ENCODE results near the gene CAMK2D. TPM values are rescaled to one million over a fixed set of nuclear protein-coding genes. Genes with fewer than 3 reads are reported as not detected.
A peak's percentile ranks its signal among the peaks of the same experiment; 100 is the strongest.
"Not testable (repeated sequence)": the region's sequence is repeated elsewhere in the genome, so short reads cannot be mapped to it uniquely, and the experiment has no call there.

The CAMK2D gene
- total RNA-seq, 1 donor from 2014 or later, result 147 TPM

DNA sequence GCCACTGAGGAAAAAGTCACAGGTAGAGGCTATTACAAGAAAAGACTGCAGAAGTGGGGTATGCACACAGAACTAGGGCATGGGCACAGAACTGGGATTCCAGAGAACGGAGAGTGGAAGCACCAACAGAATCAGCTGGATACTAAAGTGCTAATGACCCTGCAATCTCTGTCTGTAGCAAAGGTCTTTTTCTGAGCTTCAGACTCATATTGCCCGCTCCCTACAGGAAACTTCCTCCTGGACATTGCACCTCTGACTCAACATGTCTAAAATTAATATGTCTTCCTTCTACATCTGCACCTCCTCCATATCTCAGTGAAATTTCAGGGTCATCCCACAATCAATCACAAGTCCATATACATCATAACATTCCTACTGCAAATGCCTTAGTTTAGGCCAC lies 5.3 kb upstream of the CAMK2D start:
- no peaks in the 10 kb centered on the region for H3K27me3 ChIP-seq (ENCODE audit: control insufficient read depth in 3 of 3, insufficient read depth in 3 of 3, low read length in 3 of 3)
- H3K27ac ChIP-seq (ENCODE audit: low read depth, low read length), result no peak overlapping the region
- H3K9ac ChIP-seq (ENCODE audit: low read depth in 1 of 3, low read length in 3 of 3), result no peak overlapping the region
- no peaks in the 10 kb centered on the region for H3K9me3 ChIP-seq (ENCODE audit: control insufficient read depth in 3 of 3, low read length in 3 of 3)
- H3K4me1 ChIP-seq (ENCODE audit: control insufficient read depth in 3 of 3, insufficient read depth in 3 of 3, low read length in 3 of 3), result no peaks in the 10 kb centered on the region
- no peak overlapping the region for H3K4me3 ChIP-seq (ENCODE audit: low read length in 3 of 3)
- no peaks in the 10 kb centered on the region for H3K36me3 ChIP-seq (ENCODE audit: control insufficient read depth in 3 of 3, insufficient read depth in 3 of 3, low read length in 3 of 3)

GRCh38 chr4:113764720-113765264 lies 3.3 kb upstream of the CAMK2D start:
- Histone ChIP-seq H3K27me3 (ENCODE audit: control insufficient read depth in 3 of 3, insufficient read depth in 3 of 3, low read length in 3 of 3) (no peaks in the 10 kb centered on the region), H3K4me3 (ENCODE audit: low read length in 3 of 3) (no peak overlapping the region), H3K9me3 (ENCODE audit: control insufficient read depth in 3 of 3, low read length in 3 of 3) (no peaks in the 10 kb centered on the region), H3K27ac (ENCODE audit: low read depth, low read length) (no peak overlapping the region), H3K4me1 (ENCODE audit: control insufficient read depth in 3 of 3, insufficient read depth in 3 of 3, low read length in 3 of 3) (peaks cover 0 to 3% (median 0%) of the 10 kb centered on the region in 3 donors), H3K36me3 (ENCODE audit: control insufficient read depth in 3 of 3, insufficient read depth in 3 of 3, low read length in 3 of 3) (no peaks in the 10 kb centered on the region), H3K9ac (ENCODE audit: low read depth in 1 of 3, low read length in 3 of 3) (no peak overlapping the region)

DNA sequence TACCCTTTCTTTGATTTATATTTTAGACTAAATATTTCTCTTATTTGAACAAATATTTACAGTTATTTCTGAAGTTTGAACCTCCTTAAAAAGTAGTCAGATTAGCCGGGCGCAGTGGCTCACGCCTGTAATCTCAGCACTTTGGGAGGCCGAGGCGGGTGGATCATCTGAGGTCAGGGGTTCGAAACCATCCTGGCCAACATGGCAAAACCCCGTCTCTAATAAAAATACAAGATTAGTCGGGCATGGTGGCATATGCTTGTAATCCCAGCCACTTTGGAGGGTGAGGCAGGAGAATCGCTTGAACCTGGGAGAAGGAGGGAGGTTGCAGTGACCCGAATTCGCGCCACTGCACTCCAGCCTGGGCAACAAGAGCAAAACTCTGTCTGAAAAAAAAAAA lies 2.4 kb upstream of the CAMK2D start:
- not testable (repeated sequence) for H3K27me3 ChIP-seq (ENCODE audit: control insufficient read depth in 3 of 3, insufficient read depth in 3 of 3, low read length in 3 of 3); H3K9ac ChIP-seq (ENCODE audit: low read depth in 1 of 3, low read length in 3 of 3); H3K36me3 ChIP-seq (ENCODE audit: control insufficient read depth in 3 of 3, insufficient read depth in 3 of 3, low read length in 3 of 3); H3K27ac ChIP-seq (ENCODE audit: low read depth, low read length); H3K4me3 ChIP-seq (ENCODE audit: low read length in 3 of 3); H3K9me3 ChIP-seq (ENCODE audit: control insufficient read depth in 3 of 3, low read length in 3 of 3); H3K4me1 ChIP-seq (ENCODE audit: control insufficient read depth in 3 of 3, insufficient read depth in 3 of 3, low read length in 3 of 3)

GRCh38 chr4:113763029-113763285 lies 1.4 kb upstream of the CAMK2D start:
- no peaks in the 10 kb centered on the region for H3K9me3 ChIP-seq (ENCODE audit: control insufficient read depth in 3 of 3, low read length in 3 of 3)
- peaks cover 0 to 17% (median 0%) of the 10 kb centered on the region in 3 donors for H3K4me1 ChIP-seq (ENCODE audit: control insufficient read depth in 3 of 3, insufficient read depth in 3 of 3, low read length in 3 of 3)
- H3K36me3 ChIP-seq (ENCODE audit: control insufficient read depth in 3 of 3, insufficient read depth in 3 of 3, low read length in 3 of 3), result no peaks in the 10 kb centered on the region
- H3K4me3 ChIP-seq (ENCODE audit: low read length in 3 of 3), result peak overlapping the region; percentile 82 to 97 (median 91)
- peak overlapping the region; percentile 97 for H3K27ac ChIP-seq (ENCODE audit: low read depth, low read length)
- peak overlapping the region; percentile 84 to 97 (median 95) for H3K9ac ChIP-seq (ENCODE audit: low read depth in 1 of 3, low read length in 3 of 3)
- H3K27me3 ChIP-seq (ENCODE audit: control insufficient read depth in 3 of 3, insufficient read depth in 3 of 3, low read length in 3 of 3), result no peaks in the 10 kb centered on the region

- no peaks in the 10 kb centered on the region for H3K36me3 ChIP-seq (ENCODE audit: control insufficient read depth in 3 of 3, insufficient read depth in 3 of 3, low read length in 3 of 3)
- H3K4me3 ChIP-seq (ENCODE audit: low read length in 3 of 3), result peak overlapping the region; percentile 82 to 97 (median 91)
- peak overlapping the region; percentile 95 to 97 (median 97) for H3K9ac ChIP-seq (ENCODE audit: low read depth in 1 of 3, low read length in 3 of 3)
- no peaks in the 10 kb centered on the region for H3K9me3 ChIP-seq (ENCODE audit: control insufficient read depth in 3 of 3, low read length in 3 of 3)
- peak overlapping the region; percentile 97 for H3K27ac ChIP-seq (ENCODE audit: low read depth, low read length)
- peaks cover 0 to 17% (median 0%) of the 10 kb centered on the region in 3 donors for H3K4me1 ChIP-seq (ENCODE audit: control insufficient read depth in 3 of 3, insufficient read depth in 3 of 3, low read length in 3 of 3)
- no peaks in the 10 kb centered on the region for H3K27me3 ChIP-seq (ENCODE audit: control insufficient read depth in 3 of 3, insufficient read depth in 3 of 3, low read length in 3 of 3)
These were observed 869 bp upstream of the CAMK2D start for GRCh38 chr4:113762186-113763028.

DNA sequence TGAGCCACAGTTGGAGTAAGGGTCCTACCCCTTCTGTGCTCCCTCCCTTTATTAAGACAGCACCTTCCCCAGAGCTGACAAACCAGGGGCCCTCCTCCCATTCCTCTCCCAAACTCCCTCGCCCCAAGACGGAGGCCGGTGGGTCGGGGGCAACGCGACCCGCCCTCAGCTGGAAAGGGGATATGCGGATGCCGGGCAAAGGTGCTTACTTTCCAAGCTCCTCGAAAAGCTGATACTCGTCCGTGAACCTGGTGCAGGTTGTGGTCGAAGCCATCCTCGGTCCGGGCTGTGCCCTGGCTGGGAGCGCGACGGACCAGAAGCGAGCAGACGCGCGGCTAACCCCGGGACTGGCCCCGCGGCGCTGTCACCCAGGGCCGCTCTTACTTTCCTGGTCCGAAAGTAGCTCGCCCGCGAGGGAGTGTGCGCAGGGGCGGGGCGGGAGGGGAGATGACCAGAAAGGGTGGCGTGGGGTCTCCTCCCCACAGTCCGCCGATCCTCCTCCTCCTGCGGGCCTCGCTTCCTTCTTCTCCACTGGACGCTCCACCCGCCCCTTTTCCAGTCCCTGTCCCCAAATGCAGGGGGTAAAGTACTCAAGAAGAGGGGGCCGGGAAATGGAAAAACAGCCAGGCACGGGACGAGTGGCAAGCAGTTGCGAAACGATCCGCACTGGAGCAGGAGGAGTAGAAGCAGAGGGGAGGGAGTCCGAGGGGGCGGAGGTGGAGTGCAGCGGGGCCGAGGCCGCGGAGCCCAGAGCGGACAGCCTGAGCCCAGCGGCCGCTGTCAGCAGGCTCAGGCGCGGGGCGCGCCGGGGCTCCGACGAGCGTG lies 531 bp downstream of the CAMK2D start:
- no peaks in the 10 kb centered on the region for H3K36me3 ChIP-seq (ENCODE audit: control insufficient read depth in 3 of 3, insufficient read depth in 3 of 3, low read length in 3 of 3)
- H3K9ac ChIP-seq (ENCODE audit: low read depth in 1 of 3, low read length in 3 of 3), result peak overlapping the region; percentile 95 to 97 (median 97)
- H3K27me3 ChIP-seq (ENCODE audit: control insufficient read depth in 3 of 3, insufficient read depth in 3 of 3, low read length in 3 of 3), result no peaks in the 10 kb centered on the region
- H3K27ac ChIP-seq (ENCODE audit: low read depth, low read length), result peak overlapping the region; percentile 97
- peak overlapping the region; percentile 82 to 97 (median 91) for H3K4me3 ChIP-seq (ENCODE audit: low read length in 3 of 3)
- peaks cover 0 to 20% (median 2%) of the 10 kb centered on the region in 3 donors for H3K4me1 ChIP-seq (ENCODE audit: control insufficient read depth in 3 of 3, insufficient read depth in 3 of 3, low read length in 3 of 3)
- no peaks in the 10 kb centered on the region for H3K9me3 ChIP-seq (ENCODE audit: control insufficient read depth in 3 of 3, low read length in 3 of 3)

DNA sequence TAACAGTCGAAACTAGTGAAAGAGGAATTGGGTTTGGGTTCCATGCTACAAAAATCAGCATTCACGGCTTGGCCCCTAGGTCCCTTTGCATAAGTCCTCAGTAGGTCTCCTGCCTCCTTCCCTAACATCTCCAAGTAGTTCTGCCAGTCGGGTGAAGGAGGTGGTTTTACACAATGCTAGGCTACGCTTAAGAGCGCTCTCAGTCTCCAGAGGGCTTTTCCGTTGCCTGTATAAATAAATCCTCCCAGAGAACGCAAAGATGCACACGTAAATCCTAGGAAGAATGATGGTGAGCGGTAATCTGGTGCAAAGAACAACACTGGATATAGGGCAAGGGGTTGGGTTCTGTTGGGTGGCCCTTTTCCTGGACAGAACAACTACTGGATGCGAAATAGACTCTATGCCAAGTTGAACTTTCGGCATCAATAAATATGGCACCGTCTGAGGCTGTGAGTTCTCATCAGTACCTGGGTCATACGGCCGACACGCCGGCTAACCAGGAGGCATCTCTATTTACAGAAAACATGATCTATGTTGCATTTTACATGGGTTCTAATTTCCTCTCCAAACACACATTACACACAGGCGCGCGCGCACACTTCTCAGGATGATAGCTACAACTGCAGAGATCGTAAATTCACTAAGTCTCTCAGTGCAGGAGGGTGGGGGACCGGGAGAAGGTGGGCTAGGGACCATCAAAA lies 1.3 kb downstream of the CAMK2D start:
- peak overlapping the region; percentile 95 to 97 (median 97) for H3K9ac ChIP-seq (ENCODE audit: low read depth in 1 of 3, low read length in 3 of 3)
- H3K4me1 ChIP-seq (ENCODE audit: control insufficient read depth in 3 of 3, insufficient read depth in 3 of 3, low read length in 3 of 3), result peaks cover 0 to 20% (median 2%) of the 10 kb centered on the region in 3 donors
- no peaks in the 10 kb centered on the region for H3K36me3 ChIP-seq (ENCODE audit: control insufficient read depth in 3 of 3, insufficient read depth in 3 of 3, low read length in 3 of 3)
- H3K27me3 ChIP-seq (ENCODE audit: control insufficient read depth in 3 of 3, insufficient read depth in 3 of 3, low read length in 3 of 3), result no peaks in the 10 kb centered on the region
- peak overlapping the region; percentile 82 to 97 (median 91) for H3K4me3 ChIP-seq (ENCODE audit: low read length in 3 of 3)
- no peaks in the 10 kb centered on the region for H3K9me3 ChIP-seq (ENCODE audit: control insufficient read depth in 3 of 3, low read length in 3 of 3)
- peak overlapping the region; percentile 97 for H3K27ac ChIP-seq (ENCODE audit: low read depth, low read length)

DNA sequence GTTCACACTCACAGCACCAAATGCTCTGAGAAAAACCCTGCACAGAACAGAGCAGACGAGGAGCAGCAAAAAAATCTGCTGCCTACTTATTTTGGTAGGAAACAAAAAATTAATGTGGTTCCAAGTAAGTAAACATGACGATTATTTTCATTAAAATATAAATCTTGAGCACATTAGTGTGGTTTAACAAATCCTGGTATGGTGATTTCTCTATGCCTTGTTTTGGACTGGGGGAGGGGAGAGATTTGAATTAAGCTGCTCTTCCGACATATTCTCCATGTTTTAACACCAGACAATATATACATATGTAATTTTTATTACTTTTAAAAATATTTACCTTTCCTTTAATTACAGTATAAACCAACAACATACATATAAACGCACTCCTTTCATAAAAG lies 1.8 kb downstream of the CAMK2D start:
- Histone ChIP-seq H3K9ac (ENCODE audit: low read depth in 1 of 3, low read length in 3 of 3) (peak overlapping the region; percentile 95 to 97 (median 97)), H3K27ac (ENCODE audit: low read depth, low read length) (peak overlapping the region; percentile 97), H3K9me3 (ENCODE audit: control insufficient read depth in 3 of 3, low read length in 3 of 3) (no peaks in the 10 kb centered on the region), H3K4me1 (ENCODE audit: control insufficient read depth in 3 of 3, insufficient read depth in 3 of 3, low read length in 3 of 3) (peaks cover 0 to 20% (median 2%) of the 10 kb centered on the region in 3 donors), H3K36me3 (ENCODE audit: control insufficient read depth in 3 of 3, insufficient read depth in 3 of 3, low read length in 3 of 3) (no peaks in the 10 kb centered on the region), H3K27me3 (ENCODE audit: control insufficient read depth in 3 of 3, insufficient read depth in 3 of 3, low read length in 3 of 3) (no peaks in the 10 kb centered on the region), H3K4me3 (ENCODE audit: low read length in 3 of 3) (peak overlapping the region; percentile 82 to 97 (median 91))

GRCh38 chr4:113758372-113758771 lies 3.2 kb downstream of the CAMK2D start:
- Histone ChIP-seq H3K27me3 (ENCODE audit: control insufficient read depth in 3 of 3, insufficient read depth in 3 of 3, low read length in 3 of 3) (no peaks in the 10 kb centered on the region), H3K9ac (ENCODE audit: low read depth in 1 of 3, low read length in 3 of 3) (no peak overlapping the region), H3K9me3 (ENCODE audit: control insufficient read depth in 3 of 3, low read length in 3 of 3) (no peaks in the 10 kb centered on the region), H3K27ac (ENCODE audit: low read depth, low read length) (no peak overlapping the region), H3K4me3 (ENCODE audit: low read length in 3 of 3) (peak overlapping the region in 1 of 3 donors; percentile 26), H3K36me3 (ENCODE audit: control insufficient read depth in 3 of 3, insufficient read depth in 3 of 3, low read length in 3 of 3) (no peaks in the 10 kb centered on the region), H3K4me1 (ENCODE audit: control insufficient read depth in 3 of 3, insufficient read depth in 3 of 3, low read length in 3 of 3) (peaks cover 0 to 20% (median 2%) of the 10 kb centered on the region in 3 donors)
